Activated CD8-positive, alpha-beta T cell treated with anti-CD3 and anti-CD28 coated beads for 36 hours (primary cell): Measurements from ENCODE around the gene SERF2. TPM values are rescaled to one million over a fixed set of nuclear protein-coding genes. Genes with fewer than 3 reads are reported as not detected.

Experiments
- ATAC-seq: fragments of 200-7000 bp; cut with Tn5 transposase; one replicate; pipeline ENCODE4 v1.10.0; 2021; ENCODE audit warnings: mild to moderate bottlenecking, moderate library complexity
- CTCF ChIA-PET: fragments of 350-600 bp; sonication (Branson Sonifier 250); formaldehyde crosslinking; loops from one replicate; lab custom pipeline; 2021; ENCODE audit warnings: antibody characterized with exemption; lab: Charles Lee
- POLR2A ChIA-PET: fragments of 350-600 bp; sonication (Branson Sonifier 250); formaldehyde crosslinking; loops from one replicate; lab custom pipeline; 2021; ENCODE audit warnings: antibody characterized with exemption; lab: Charles Lee
- DNase-seq: peaks from one replicate; pipeline ENCODE4 v3.0.0-alpha.2; 2020
- H3K27ac Mint-ChIP-seq: one replicate; pipeline ENCODE4 v1.8.0; 2021; ENCODE audit warnings: mild to moderate bottlenecking, mixed read lengths
- H3K27me3 Mint-ChIP-seq: one replicate; pipeline ENCODE4 v1.8.0; 2021; ENCODE audit warnings: mixed read lengths
- H3K36me3 Mint-ChIP-seq: one replicate; pipeline ENCODE4 v1.8.0; 2021; ENCODE audit warnings: low read depth, mixed read lengths
- H3K4me1 Mint-ChIP-seq: one replicate; pipeline ENCODE4 v1.8.0; 2021; ENCODE audit warnings: low read depth, mixed read lengths
- H3K4me3 Mint-ChIP-seq: one replicate; pipeline ENCODE4 v1.8.0; 2021; ENCODE audit warnings: mild to moderate bottlenecking, moderate library complexity, mixed read lengths
- H3K9me3 Mint-ChIP-seq: one replicate; pipeline ENCODE4 v1.8.0; 2021; ENCODE audit warnings: mixed read lengths
- CTCF ChIP-seq: fragments of 200-600 bp; IDR thresholded peaks from one replicate; pipeline ENCODE4 v1.8.0; 2022; ENCODE audit warnings: antibody characterized with exemption, mild to moderate bottlenecking
- intact Hi-C: fragments of 100-400 bp; cut with micrococcal nuclease; formaldehyde crosslinking; loops from one replicate; pipeline ENCODE4 v1.10.0; 2022
- total RNA-seq, 2 experiments: library from RNA; stranded (reverse); gene quantifications; one replicate each; pipeline ENCODE4 v1.2.3, GENCODE V29; 2021

The SERF2 gene
- total RNA-seq, 2 experiments from 2014 or later: 775 to 810 TPM

GRCh38 chr15:43794269-43795037 lies 2.3 kb downstream of the SERF2 start:
- TF ChIP-seq CTCF: no peak
- no peak for ATAC-seq
- H3K36me3 Mint-ChIP-seq: peaks cover 59% of the 10 kb centered on the region
- POLR2A ChIA-PET: interaction anchor here (0.7 to 2.6 kb wide), 8 partner anchors 8 to 30 kb away, joined by 3 to 16 read pairs (median 4); partner anchors contain the start of gene MFAP1
- CTCF ChIA-PET: interaction anchor here (1.2 to 3.1 kb wide), 2 partner anchors 10 to 17 kb away, joined by 3 to 17 read pairs; partner anchors contain the start of gene ELL3
- no peaks in the 10 kb centered on the region for H3K9me3 Mint-ChIP-seq
- peak overlapping the region; percentile 98 for H3K27ac Mint-ChIP-seq
- H3K4me1 Mint-ChIP-seq: peaks cover 53% of the 10 kb centered on the region
- H3K27me3 Mint-ChIP-seq: no peaks in the 10 kb centered on the region
- intact Hi-C loops: no loop called here
- peak overlapping the region; percentile 98 for H3K4me3 Mint-ChIP-seq
- DNase-seq: no peak

- H3K36me3 Mint-ChIP-seq: peaks cover 67% of the 10 kb centered on the region
- intact Hi-C loops: no loop called here
- peaks cover 60% of the 10 kb centered on the region for H3K4me1 Mint-ChIP-seq
- TF ChIP-seq CTCF: no peak
- H3K27ac Mint-ChIP-seq: peak overlapping the region; percentile 98
- CTCF ChIA-PET: interaction anchor here (1.0 to 3.1 kb wide), 5 partner anchors 10 to 25 kb away, joined by 3 to 17 read pairs (median 5); partner anchors contain the start of gene ELL3
- ATAC-seq (no peak), DNase-seq (no peak)
- H3K9me3 Mint-ChIP-seq: peaks cover 2% of the 10 kb centered on the region
- peak overlapping the region; percentile 9 for H3K4me3 Mint-ChIP-seq
- POLR2A ChIA-PET: interaction anchor here (0.7 to 2.6 kb wide), 6 partner anchors 8 to 29 kb away, joined by 3 to 11 read pairs (median 4); partner anchors contain the start of gene MFAP1
- no peaks in the 10 kb centered on the region for H3K27me3 Mint-ChIP-seq
These were observed 3.1 kb downstream of the SERF2 start for GRCh38 chr15:43795197-43795596.

GRCh38 chr15:43795997-43796396 lies 3.9 kb downstream of the SERF2 start:
- no peak for ATAC-seq
- intact Hi-C loops: no loop called here
- Mint-ChIP-seq H3K27ac (peak overlapping the region; percentile 36), H3K9me3 (peaks cover 3% of the 10 kb centered on the region), H3K27me3 (no peaks in the 10 kb centered on the region), H3K4me1 (peaks cover 62% of the 10 kb centered on the region), H3K4me3 (no peak overlapping the region), H3K36me3 (peaks cover 75% of the 10 kb centered on the region)
- DNase-seq: no peak
- CTCF ChIA-PET: interaction anchor here (1.0 to 1.9 kb wide), 4 partner anchors 9 to 26 kb away, joined by 3 to 5 read pairs (median 4); partner anchors contain the start of gene ELL3
- POLR2A ChIA-PET: interaction anchor here (0.8 to 2.6 kb wide), 4 partner anchors 9 to 50 kb away, joined by 3 to 11 read pairs (median 4); partner anchors contain the start of genes ELL3, MFAP1 and PDIA3
- TF ChIP-seq CTCF: no peak

DNA sequence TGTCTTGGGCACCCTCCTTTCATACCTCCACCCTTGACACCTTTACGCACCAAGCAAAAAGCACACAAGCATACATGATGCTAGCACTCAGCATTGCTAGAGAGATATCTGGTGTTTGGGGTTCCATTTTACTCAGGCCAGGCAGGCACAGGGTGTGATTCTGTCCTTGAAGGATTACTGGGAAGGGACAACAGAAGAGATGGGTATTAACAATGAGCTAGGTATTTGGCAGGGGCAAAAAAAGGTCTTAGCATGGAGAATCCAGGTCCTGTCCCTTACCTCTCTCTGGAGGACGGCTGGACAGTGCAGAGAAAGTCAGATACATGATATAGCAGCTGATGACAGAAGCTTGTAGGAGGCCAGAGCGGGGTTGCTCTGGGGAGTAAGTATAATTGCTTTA lies 4.4 kb downstream of the SERF2 start:
- no peaks in the 10 kb centered on the region for H3K27me3 Mint-ChIP-seq
- H3K4me3 Mint-ChIP-seq: no peak overlapping the region
- ChIA-PET POLR2A (interaction anchor here (0.6 to 2.6 kb wide), 6 partner anchors 8 to 51 kb away, joined by 3 to 11 read pairs (median 3); partner anchors contain the start of genes ELL3, MFAP1, PDIA3 and WDR76), CTCF (interaction anchor here (1.7 to 1.9 kb wide), 2 partner anchors 20 to 26 kb away, joined by 5 read pairs; partner anchors contain the start of gene ELL3)
- intact Hi-C loops: no loop called here
- peaks cover 80% of the 10 kb centered on the region for H3K36me3 Mint-ChIP-seq
- peak overlapping the region; percentile 41 for H3K27ac Mint-ChIP-seq
- peaks cover 62% of the 10 kb centered on the region for H3K4me1 Mint-ChIP-seq
- H3K9me3 Mint-ChIP-seq: peaks cover 3% of the 10 kb centered on the region
- DNase-seq (no peak), ATAC-seq (no peak)
- TF ChIP-seq CTCF: no peak
